ENCODE results near the gene CA10. TPM values are rescaled to one million over a fixed set of nuclear protein-coding genes. Genes with fewer than 3 reads are reported as not detected.

CA10 gene
- total RNA-seq, 2 donors from 2014 or later = 0.26 TPM; not detected in 1

DNA sequence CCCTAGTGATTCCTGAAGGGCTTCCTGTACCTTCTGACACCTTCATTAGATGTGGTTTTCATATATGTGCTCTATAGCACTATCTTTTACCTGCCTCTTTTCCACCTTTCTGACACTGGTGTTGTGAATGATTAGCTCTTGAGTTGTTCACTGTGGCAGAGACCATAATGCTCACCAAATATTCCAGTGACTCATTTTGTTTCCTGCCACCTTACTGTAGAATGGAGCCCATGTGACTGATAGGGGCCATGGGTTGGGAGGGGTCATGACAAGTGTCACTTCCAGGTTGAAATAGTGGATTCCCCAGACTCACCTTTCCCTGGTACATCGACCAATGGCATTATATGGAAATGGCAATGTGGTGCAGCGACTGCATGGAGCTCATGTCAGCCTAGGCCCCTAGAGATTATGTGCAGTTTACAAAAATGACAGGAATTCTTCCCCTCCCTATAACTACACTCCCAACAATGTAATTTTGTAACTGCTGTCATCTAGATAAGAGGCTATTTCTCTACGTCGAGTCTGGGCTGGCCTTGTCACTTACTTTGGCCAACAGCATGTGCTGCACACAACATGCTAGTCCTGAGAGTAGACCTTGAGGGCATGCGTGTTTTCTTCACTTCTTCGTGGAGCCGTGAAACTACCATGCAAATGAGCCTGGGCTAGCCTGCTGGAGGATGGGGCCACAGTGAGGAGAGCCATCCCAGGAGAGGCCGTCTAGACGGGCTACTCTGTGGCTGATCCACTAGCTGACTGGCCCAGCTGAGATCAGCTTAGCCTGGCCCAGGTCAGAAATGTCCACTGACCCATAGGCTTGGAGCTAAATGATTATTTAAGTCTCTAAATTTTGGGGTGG, 409.5 kb downstream of the CA10 start:
- TF ChIP-seq, protein P1, sequence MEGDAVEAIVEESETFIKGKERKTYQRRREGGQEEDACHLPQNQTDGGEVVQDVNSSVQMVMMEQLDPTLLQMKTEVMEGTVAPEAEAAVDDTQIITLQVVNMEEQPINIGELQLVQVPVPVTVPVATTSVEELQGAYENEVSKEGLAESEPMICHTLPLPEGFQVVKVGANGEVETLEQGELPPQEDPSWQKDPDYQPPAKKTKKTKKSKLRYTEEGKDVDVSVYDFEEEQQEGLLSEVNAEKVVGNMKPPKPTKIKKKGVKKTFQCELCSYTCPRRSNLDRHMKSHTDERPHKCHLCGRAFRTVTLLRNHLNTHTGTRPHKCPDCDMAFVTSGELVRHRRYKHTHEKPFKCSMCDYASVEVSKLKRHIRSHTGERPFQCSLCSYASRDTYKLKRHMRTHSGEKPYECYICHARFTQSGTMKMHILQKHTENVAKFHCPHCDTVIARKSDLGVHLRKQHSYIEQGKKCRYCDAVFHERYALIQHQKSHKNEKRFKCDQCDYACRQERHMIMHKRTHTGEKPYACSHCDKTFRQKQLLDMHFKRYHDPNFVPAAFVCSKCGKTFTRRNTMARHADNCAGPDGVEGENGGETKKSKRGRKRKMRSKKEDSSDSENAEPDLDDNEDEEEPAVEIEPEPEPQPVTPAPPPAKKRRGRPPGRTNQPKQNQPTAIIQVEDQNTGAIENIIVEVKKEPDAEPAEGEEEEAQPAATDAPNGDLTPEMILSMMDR (IDR thresholded peaks at IDR 0.05) = no peak
- no peak for TF ChIP-seq POLR2A (IDR thresholded peaks at IDR 0.05)
- H3K4me3 ChIP-seq = no peak overlapping the region
- H3K9me3 ChIP-seq = no peaks in the 10 kb centered on the region
- intact Hi-C loops (cut with DNase I) = no loop called here
- H3K27ac ChIP-seq = no peak overlapping the region
- no peaks in the 10 kb centered on the region for H3K27me3 ChIP-seq
- ATAC-seq = no peak
- no peaks in the 10 kb centered on the region for H3K36me3 ChIP-seq (replicated peaks in 1 of 2; ENCODE audit: insufficient read depth in 1 of 2, low read depth in 2 of 2)
- no peaks in the 10 kb centered on the region for H3K4me1 ChIP-seq
- no peak for DNase-seq
- 70 to 72% methylated on average over 9 of the region's 9 CpGs for WGBS, 2 donors

DNA sequence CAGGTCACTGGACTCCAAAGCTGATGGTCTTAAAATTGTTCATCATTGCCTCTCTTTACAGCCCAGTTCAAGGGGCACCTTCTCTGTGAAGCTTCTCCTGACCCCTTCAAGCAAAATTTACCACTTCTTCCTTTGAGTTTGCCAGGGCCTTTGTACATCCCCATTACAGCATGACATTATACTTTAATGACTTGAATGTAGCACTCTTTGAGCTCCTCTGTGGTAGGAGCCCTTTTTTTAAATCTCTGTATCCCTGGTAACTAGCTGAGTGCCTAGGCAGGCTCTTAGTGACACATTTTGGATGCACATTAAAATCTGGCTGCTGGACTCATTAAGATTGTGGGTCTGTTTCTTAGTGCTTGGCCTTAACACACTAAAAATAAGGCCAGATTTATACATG, 412.1 kb downstream of the CA10 start:
- H3K27me3 ChIP-seq = no peaks in the 10 kb centered on the region
- TF ChIP-seq POLR2A (IDR thresholded peaks at IDR 0.05) = no peak
- TF ChIP-seq, protein P1 (IDR thresholded peaks at IDR 0.05) = no peak
- no peak overlapping the region for H3K4me3 ChIP-seq
- no peak for ATAC-seq
- H3K4me1 ChIP-seq = no peaks in the 10 kb centered on the region
- no peak for DNase-seq
- H3K9me3 ChIP-seq = no peaks in the 10 kb centered on the region
- intact Hi-C loops (cut with DNase I) = no loop called here
- no peak overlapping the region for H3K27ac ChIP-seq
- H3K36me3 ChIP-seq (replicated peaks in 1 of 2; ENCODE audit: insufficient read depth in 1 of 2, low read depth in 2 of 2) = no peaks in the 10 kb centered on the region

DNA sequence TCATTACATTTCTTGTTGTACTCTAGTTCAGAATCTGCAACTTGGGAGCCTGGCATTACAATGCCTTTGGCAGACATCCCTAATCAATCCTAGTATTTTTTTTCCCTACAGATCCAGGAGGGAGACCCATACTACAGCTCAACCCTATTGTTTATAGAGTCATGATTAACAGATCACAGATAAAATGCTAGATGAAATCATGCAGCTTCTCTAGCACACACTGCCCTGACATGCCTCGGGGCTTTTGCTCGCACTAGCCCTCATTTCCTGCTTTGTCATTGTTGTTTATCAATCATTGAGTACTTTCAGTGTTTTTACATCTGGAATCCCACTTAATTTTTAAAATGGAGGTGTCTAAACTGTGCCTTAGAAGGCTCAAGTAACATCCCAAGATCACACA, 412.5 kb downstream of the CA10 start:
- ATAC-seq (no peak), DNase-seq (no peak)
- TF ChIP-seq POLR2A (IDR thresholded peaks at IDR 0.05) = no peak
- TF ChIP-seq, protein P1 (IDR thresholded peaks at IDR 0.05) = no peak
- Histone ChIP-seq H3K27me3 (no peaks in the 10 kb centered on the region), H3K36me3 (replicated peaks in 1 of 2; ENCODE audit: insufficient read depth in 1 of 2, low read depth in 2 of 2) (no peaks in the 10 kb centered on the region), H3K27ac (no peak overlapping the region), H3K4me1 (no peaks in the 10 kb centered on the region), H3K4me3 (no peak overlapping the region), H3K9me3 (no peaks in the 10 kb centered on the region)
- intact Hi-C loops (cut with DNase I) = no loop called here
- 35 to 54% methylated on average over 2 of the region's 2 CpGs for WGBS, 2 donors

DNA sequence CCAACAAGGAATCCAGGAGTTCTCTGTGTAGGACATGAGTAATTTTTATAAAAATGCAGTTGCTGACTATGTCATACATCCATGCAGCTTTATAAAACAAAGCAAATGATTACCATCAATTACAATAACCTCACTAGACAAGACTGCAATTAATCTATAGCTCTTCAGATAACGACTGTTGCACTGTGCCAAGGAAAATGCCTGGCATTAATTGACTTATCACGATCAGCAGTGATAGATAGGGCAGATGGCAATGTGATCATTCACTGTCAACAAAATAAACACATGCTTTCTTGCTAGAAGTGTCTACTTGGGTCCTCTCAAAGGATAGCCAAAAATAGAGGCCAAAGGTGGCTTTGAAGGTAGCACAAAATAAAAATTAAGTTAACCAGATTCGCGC, 415.0 kb downstream of the CA10 start:
- no peak for ATAC-seq
- no peaks in the 10 kb centered on the region for H3K4me1 ChIP-seq
- intact Hi-C loops (cut with DNase I) = no loop called here
- TF ChIP-seq, protein P1 (IDR thresholded peaks at IDR 0.05) = no peak
- no peak for TF ChIP-seq POLR2A (IDR thresholded peaks at IDR 0.05)
- H3K27me3 ChIP-seq = no peaks in the 10 kb centered on the region
- no peaks in the 10 kb centered on the region for H3K9me3 ChIP-seq
- H3K4me3 ChIP-seq = no peak overlapping the region
- H3K36me3 ChIP-seq (replicated peaks in 1 of 2; ENCODE audit: insufficient read depth in 1 of 2, low read depth in 2 of 2) = no peaks in the 10 kb centered on the region
- no peak for DNase-seq
- 56 to 66% methylated on average over 4 of the region's 4 CpGs for WGBS, 2 donors
- H3K27ac ChIP-seq = no peak overlapping the region

DNA sequence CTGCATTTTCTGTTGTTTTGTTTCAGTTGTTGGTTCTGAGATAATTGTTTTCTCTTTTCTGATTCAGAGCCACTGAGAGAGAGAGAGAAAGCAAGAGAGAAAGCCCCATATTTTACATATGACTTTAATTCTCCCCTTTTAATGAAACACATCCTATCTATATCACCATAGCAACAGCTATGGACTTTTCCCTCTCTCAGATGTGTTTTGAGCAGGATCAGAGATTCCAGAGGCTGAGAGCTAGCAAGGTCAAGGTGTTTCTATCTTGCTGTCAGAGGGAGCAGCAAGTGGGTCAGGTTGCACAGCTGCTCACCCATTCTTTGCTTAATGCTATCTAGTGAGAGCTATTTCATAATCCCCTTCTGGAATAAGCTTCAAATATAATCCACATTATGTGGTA, 415.9 kb downstream of the CA10 start:
- no peaks in the 10 kb centered on the region for H3K4me1 ChIP-seq
- DNase-seq (no peak), ATAC-seq (no peak)
- H3K36me3 ChIP-seq (replicated peaks in 1 of 2; ENCODE audit: insufficient read depth in 1 of 2, low read depth in 2 of 2) = no peaks in the 10 kb centered on the region
- H3K27ac ChIP-seq = no peak overlapping the region
- H3K9me3 ChIP-seq = no peaks in the 10 kb centered on the region
- intact Hi-C loops (cut with DNase I) = no loop called here
- TF ChIP-seq, protein P1 (IDR thresholded peaks at IDR 0.05) = no peak
- no peak for TF ChIP-seq POLR2A (IDR thresholded peaks at IDR 0.05)
- no peak overlapping the region for H3K4me3 ChIP-seq
- H3K27me3 ChIP-seq = no peaks in the 10 kb centered on the region
